HG03442 (cell line): ENCODE data around the gene ADGRL1.
"Not testable (repeated sequence)": the region's sequence is repeated elsewhere in the genome, so short reads cannot be mapped to it uniquely, and the experiment has no call there.

Experiments
- ATAC-seq: cut with Tn5 transposase; IDR thresholded peaks from one replicate; pipeline ENCODE4 v1.9.1; 2021; ENCODE audit warnings: mild to moderate bottlenecking, moderate library complexity; ENCODE audit not compliant: unreplicated experiment

The ADGRL1 gene

GRCh38 chr19:14218620-14219330 is 12.8 kb upstream of the ADGRL1 start:
- ATAC-seq, result no peak

DNA sequence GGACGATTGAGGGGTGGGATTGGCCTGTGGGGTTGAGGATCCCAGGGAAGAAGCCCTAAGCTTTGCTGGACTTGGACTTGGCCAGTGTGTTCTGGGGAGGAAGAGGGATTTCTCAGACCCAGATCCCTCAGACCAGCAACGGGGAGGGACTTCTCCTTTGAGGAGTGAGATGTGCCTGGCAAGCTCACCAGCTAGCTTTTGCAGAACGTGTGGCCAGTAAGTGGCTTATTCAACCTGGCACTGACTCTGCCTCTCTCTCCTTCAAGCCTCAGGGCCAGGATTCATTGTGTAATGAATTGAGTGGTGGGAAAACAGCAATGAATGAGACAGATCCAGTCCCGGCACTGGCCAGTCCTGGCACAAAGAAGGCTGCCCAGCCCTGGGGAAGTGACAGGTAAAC is 11.9 kb upstream of the ADGRL1 start:
- ATAC-seq, result not testable (repeated sequence)

- no peak for ATAC-seq
Measured at GRCh38 chr19:14214580-14214979, 8.6 kb upstream of the ADGRL1 start.

DNA sequence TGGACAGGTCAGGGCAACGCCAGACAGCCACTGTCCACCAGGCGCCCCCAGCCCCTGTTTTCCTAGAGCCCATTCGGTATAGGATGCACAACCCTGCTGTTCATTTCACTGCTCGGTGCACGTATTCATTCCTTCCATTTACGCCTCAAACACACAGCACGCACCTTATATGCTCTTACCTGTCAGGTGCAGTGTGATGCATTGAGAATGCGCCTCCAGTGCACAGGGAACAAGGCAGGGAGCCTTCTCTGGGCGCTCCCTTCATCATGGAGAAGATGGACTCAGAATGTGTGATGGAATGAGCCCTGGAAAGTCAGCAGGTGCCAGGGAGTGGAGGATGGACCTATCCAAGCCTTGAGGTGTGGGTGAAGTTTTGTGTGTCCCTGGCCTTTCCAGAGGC is 4.2 kb upstream of the ADGRL1 start:
- ATAC-seq, result not testable (repeated sequence)

DNA sequence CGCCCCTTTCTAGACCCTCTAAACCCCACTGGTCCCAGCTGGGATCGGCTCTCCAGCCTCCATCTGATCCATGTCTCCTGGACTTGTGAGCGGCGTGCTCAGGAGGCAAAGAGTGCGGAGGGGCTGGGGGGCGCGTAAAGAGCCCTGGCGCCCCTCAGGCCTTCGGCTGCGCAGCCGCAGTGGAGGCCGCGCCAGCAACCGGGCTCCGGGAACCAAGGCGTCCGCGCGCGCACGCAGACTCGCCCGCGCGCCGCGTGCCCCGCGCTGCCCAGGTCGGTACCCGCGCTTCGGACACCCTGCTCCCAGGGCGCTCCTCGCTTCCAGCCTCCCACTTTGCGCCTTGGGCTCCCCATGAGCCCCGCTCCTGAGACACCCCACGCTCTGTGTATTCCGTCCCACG is 3.4 kb upstream of the ADGRL1 start:
- not testable (repeated sequence) for ATAC-seq

GRCh38 chr19:14208496-14208895 is 2.5 kb upstream of the ADGRL1 start:
- ATAC-seq, result not testable (repeated sequence)

- not testable (repeated sequence) for ATAC-seq
Measured at GRCh38 chr19:14207796-14208195, 1.8 kb upstream of the ADGRL1 start.

GRCh38 chr19:14206737-14207726 is 1.1 kb upstream of the ADGRL1 start:
- ATAC-seq, result not testable (repeated sequence)

DNA sequence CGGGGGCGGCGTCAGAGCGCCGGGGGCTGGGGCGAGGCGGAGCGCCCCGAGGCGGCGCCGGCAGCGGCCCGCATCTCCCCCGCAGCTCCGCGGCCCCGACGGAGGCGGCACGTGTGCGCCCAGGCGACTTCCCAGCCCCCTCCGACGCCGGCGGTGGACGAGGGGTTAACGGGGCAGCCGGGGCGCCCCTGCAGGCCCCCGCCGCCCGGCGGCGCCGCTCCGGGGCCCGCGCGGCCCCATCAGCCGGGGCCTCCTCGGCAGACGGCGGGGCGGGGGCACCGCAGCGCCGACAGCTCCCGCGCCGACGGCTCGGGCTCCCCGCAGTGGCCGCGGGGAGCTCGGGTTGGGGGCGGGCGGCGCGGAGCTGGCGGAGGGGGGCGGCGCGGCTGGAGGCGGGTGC is 339 bp upstream of the ADGRL1 start:
- ATAC-seq, result not testable (repeated sequence)

DNA sequence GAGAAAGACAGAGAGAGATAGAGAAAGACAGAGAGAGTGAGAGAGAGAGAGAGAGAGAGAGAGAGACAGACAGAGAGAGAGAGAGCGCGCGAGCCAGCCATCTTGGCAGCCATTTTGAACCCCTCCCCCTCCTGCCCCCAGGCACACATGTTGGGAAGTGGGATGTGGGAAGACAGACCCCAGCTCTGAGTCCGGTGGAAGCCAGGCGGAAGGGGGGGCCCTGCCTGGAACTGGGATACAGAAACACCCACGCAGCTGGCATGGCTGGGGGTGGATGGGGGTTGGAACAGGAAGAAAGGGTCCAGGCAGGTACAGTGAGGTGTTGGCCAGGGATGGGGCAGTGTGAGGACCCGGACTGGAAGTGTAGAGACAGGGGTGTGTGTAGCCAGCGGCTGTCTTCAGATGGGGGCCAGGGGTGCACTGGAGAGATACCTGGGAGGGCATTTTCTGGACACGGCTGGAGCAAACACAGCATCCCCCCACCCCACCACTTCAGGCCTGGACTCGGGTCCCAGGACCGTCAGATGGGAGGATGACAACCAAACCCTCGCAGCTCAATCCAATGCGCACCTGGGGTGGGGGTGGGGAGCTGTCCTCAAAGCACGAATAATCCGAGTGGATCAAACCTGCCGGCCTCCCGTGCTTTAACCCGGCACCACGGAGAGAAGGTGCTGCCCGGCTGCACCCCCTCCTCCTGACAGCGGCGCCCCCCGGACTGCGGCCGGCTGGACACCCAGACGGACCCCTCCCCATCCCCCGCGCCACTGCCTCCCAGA is 1.1 kb downstream of the ADGRL1 start:
- not testable (repeated sequence) for ATAC-seq

DNA sequence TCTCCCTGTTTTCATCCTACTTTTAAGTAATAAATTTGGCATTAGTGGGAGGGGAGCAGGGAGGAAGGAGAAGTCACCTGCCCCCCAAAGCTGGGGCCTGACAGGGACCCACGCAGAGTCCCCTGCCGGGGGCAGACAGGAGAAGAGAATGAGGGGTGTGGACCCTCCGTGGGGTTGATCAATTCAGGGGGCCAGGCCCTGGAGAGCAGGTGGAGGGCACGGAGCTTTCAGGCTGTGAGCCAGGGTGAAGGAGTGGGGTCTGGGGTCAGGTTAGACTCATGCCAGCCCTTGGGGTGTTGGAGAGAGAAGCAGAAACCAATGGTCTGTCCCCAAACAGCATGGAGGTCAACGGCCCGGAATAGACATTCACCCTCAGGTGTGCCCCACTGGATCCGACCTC is 1.8 kb downstream of the ADGRL1 start:
- not testable (repeated sequence) for ATAC-seq

GRCh38 chr19:14203788-14204187 is 2.2 kb downstream of the ADGRL1 start:
- not testable (repeated sequence) for ATAC-seq

DNA sequence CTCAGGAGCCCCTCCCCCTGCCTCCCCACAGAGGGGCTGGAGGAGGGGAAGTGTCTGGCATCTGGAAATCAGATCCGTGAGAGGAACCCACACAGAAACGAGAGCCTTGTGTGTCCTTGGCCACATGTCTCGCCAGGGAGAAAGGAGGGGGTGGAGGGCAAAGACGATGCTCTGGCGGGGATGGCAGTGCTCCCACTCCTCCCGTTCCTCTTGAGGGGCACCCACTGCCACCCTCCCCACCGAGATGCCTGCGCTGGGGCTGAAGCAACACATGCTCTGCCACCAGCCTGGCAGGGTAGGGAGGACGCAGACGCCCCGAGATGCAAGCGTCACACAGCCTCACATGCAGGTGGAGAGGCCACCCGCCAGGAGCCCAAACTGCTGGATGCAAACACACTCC is 2.8 kb downstream of the ADGRL1 start:
- no peak for ATAC-seq

DNA sequence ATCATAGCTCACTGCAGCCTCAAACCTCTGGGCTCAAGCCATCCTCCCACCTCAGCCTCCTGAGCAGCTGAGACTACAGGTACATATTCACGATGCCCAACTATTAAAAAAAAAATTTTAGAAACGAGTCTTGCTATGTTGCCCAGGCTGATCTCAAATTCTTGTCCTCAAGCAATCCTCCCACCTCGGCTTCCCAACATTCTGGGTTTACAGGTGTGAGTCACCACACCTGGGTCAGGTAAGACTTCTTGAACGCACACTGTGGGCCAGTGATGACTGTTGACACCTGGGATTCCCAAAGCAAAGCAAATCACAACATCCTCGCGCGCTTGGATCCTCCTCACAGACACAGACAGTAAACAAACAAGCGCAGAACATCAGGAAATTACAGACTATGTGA is 4.5 kb downstream of the ADGRL1 start:
- not testable (repeated sequence) for ATAC-seq

DNA sequence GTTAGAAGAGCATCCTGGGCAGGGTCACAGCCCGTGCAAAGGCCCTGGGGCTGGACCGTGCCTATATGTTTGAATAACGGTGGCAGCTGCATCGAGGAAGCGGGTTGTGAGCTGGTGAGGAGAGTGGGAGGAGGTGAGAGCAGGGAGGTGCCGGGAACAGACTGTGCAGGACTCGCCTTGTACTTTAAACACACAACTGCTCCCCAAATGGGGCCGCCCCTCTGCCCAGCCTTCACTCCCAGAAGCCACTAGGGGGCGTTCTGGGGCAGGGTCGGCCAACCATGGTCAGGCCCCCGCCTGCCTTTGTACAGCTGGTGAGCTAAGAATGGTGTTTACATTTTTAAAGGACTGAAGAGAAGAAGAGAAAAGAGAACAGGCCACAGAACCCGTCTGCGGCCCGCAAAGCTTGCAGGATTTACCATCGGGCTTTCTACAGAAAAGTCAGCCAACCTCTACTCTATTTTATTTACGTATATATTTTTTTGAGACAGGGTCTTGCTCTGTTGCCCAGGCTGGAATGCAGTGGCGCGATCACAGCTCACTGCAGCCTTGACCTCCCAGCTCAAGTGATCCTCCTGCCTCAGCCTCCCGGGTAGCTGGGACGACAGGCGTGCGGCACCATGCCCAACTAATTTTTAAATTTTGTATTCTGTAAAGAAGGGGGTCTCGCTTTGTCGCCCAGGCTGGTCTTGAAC is 5.7 kb downstream of the ADGRL1 start:
- not testable (repeated sequence) for ATAC-seq

DNA sequence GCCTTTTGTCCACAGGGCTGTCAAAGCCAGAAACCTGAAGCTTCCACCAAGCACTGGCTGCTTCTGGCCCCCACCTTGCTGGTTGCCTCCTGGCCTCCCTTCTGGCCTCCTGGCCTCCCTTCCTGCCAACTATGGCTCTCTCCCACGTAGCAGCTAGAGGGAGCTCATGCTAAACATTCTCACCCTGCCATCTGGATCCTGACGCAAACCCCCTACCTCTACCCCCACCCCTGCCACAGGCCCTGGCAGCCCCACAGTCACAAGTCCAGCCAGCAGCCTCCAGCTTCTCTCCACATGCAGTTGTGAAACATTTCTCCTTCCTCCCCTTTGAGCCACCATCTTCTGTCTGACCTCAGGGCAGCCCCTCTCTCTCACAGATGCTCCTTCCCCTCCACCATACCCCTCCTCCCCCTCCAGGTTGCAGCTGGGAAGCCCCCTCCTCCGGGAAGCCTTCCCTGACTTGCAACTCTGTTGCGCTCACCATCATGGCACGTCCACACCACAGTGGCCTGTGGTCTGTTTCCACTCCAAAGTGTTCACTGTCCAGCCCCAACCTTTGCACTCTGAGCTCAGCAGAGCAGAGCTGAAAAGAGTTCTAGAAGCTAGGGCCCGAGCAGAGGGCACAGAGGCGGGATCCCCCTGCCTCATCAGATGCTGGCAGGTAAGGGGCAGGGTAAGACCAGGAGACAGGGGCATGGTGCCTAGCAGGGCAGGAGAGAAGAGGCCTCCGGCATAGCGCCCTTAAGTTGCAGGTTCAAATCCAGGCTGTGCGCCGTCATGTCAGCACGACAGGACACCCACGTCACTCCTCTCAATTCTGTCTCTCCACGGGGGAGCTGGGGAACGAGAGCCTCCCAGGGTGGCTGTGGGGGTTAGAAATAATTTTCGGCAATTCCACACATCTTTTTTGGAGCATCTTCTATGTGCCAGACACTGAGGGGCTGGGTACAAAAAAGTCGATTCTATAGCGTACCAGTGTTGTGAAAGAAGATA is 7.3 kb downstream of the ADGRL1 start:
- ATAC-seq, result no peak

DNA sequence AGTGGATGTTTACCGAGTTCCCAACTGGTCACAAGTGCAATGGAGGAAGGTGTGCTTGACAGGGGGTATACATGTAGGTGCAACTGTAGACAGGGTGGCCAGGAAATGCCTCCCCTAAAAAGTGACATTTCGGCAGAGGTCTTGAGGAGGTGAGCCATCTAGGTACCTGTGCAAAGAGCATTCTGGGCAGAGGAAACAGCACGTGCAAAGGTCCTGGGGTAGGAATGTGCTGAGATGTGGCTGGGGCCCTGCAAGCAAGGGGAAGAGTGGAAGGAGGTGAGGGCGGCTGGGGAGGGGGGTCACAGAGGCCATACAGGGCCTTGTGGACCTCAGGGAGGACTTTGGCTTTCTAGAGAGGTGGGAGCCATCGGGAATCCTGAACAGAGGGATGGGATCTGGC is 8.1 kb downstream of the ADGRL1 start:
- ATAC-seq, result no peak

DNA sequence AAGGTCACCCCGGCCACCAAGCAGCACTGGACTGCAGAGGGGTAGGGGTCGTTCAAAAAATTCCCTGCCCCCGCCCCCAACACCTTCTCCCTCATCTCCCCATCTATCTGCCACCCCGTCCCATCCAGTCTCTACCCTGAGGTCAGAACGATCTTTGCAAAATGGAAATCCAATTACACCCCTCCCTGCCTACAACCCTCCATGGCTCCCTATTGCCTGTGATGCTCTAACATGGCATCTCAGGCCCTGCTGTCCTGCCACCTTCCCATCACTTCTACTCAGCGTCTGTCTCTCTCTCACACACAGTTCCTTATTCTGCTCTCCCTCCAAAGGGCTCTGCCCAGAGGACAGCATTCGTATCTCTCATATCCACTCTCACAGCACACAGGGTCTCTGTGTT is 8.7 kb downstream of the ADGRL1 start:
- ATAC-seq, result not testable (repeated sequence)

DNA sequence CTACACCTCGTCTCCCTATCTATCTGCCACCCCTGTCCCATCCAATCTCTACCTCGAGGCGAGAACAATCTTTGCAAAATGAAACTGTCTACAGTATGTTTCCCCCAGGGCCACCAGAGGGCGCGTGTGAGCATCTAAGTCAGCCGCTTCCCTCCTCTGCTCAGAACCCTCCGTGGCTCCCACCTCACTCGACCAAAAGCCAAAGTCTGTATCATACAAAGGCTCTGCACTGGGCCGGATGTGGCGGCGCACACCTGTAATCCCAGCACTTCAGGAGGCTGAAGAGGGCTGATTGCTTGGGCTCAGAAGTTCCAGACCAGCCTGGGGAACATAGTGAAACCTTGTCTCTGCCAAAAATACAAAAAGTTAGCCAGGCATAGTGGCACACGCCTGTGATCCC is 9.9 kb downstream of the ADGRL1 start:
- not testable (repeated sequence) for ATAC-seq
